HG02678 (cell line): ENCODE results near the gene SALL1.

Experiments
- ATAC-seq: cut with Tn5 transposase; IDR thresholded peaks from one replicate; pipeline ENCODE4 v1.9.1; 2021; ENCODE audit warnings: mild to moderate bottlenecking, moderate library complexity; ENCODE audit not compliant: unreplicated experiment

SALL1 gene

GRCh38 chr16:51150888-51151320 is at the start of gene SALL1:
SALL1 (minus strand) TSS chr16:51151270; CDS start chr16:51151241, 29 bp downstream.
- no peak for ATAC-seq

GRCh38 chr16:51200793-51201192 is 49.7 kb upstream of the SALL1 start:
- ATAC-seq = no peak

GRCh38 chr16:51197953-51198748 is 47.1 kb upstream of the SALL1 start:
- no peak for ATAC-seq

GRCh38 chr16:51193879-51194278 is 42.8 kb upstream of the SALL1 start:
- ATAC-seq = no peak

GRCh38 chr16:51184702-51185433 is 33.8 kb upstream of the SALL1 start:
- peak; percentile 45 for ATAC-seq

GRCh38 chr16:51181503-51181811 is 30.4 kb upstream of the SALL1 start:
- ATAC-seq = no peak

- no peak for ATAC-seq
Observed at GRCh38 chr16:51180719-51181502, 29.8 kb upstream of the SALL1 start.

- ATAC-seq = no peak
Observed at GRCh38 chr16:51175081-51175480, 24.0 kb upstream of the SALL1 start.

GRCh38 chr16:51172368-51172767 is 21.3 kb upstream of the SALL1 start:
- no peak for ATAC-seq

GRCh38 chr16:51168755-51169154 is 17.7 kb upstream of the SALL1 start:
- ATAC-seq = no peak

- no peak for ATAC-seq
Observed at GRCh38 chr16:51167170-51167895, 16.3 kb upstream of the SALL1 start.

GRCh38 chr16:51166541-51166940 is 15.5 kb upstream of the SALL1 start:
- no peak for ATAC-seq

- ATAC-seq = no peak
Observed at GRCh38 chr16:51166091-51166490, 15.0 kb upstream of the SALL1 start.

GRCh38 chr16:51165043-51165442 is 14.0 kb upstream of the SALL1 start:
- ATAC-seq = no peak

GRCh38 chr16:51164574-51164973 is 13.5 kb upstream of the SALL1 start:
- ATAC-seq = no peak

GRCh38 chr16:51163894-51164566 is 13.0 kb upstream of the SALL1 start:
- ATAC-seq = no peak

- no peak for ATAC-seq
Observed at GRCh38 chr16:51163366-51163765, 12.3 kb upstream of the SALL1 start.

GRCh38 chr16:51161440-51162195 is 10.5 kb upstream of the SALL1 start:
- ATAC-seq = no peak

GRCh38 chr16:51159865-51160264 is 8.8 kb upstream of the SALL1 start:
- ATAC-seq = no peak

- ATAC-seq = no peak
Observed at GRCh38 chr16:51159296-51159695, 8.2 kb upstream of the SALL1 start.
